H1 (cell line): ENCODE data around the gene LTBP4. TPM values are rescaled to one million over a fixed set of nuclear protein-coding genes. Genes with fewer than 3 reads are reported as not detected.
A peak's percentile ranks its signal among the peaks of the same experiment; 100 is the strongest.

ENCODE experiments used
- CTCF ChIA-PET: fragments of 300-600 bp; sonication (Branson Sonifier 250); formaldehyde crosslinking; loops from one replicate; lab custom pipeline; 2021; ENCODE audit not compliant: partially characterized antibody; lab: Charles Lee
- POLR2A ChIA-PET: fragments of 300-600 bp; sonication (Branson Sonifier 250); formaldehyde crosslinking; loops from one replicate; lab custom pipeline; 2021; ENCODE audit warnings: inconsistent platforms; ENCODE audit not compliant: partially characterized antibody; lab: Charles Lee
- DNase-seq, 2 experiments: peaks; one replicate each; pipeline versions ENCODE4 v3.0.0 to v3.0.0-alpha.2; 2010 to 2022; ENCODE audit warnings: low spot score in 2 of 2, low read depth in 1 of 2, mixed read lengths in 1 of 2
- FAIRE-seq: peaks from 2 replicates; lab custom pipeline; 2011; peaks lifted over from hg19 to GRCh38; lab: Jason Lieb, UNC
- H2AFZ ChIP-seq: 2 replicates; pipeline ENCODE4 v1.8.1; 2012; ENCODE audit warnings: low read length, inconsistent platforms
- H2AK5ac ChIP-seq: 2 replicates; pipeline ENCODE4 v1.6.1; 2013; ENCODE audit warnings: low read depth, low read length
- H2BK120ac ChIP-seq: replicated peaks from 2 replicates; pipeline ENCODE3; 2013; ENCODE audit warnings: low read depth, low read length, inconsistent platforms
- H2BK12ac ChIP-seq: 2 replicates; pipeline ENCODE4 v1.6.1; 2013; ENCODE audit warnings: low read depth, low read length
- H2BK15ac ChIP-seq: 2 replicates; pipeline ENCODE4 v1.6.1; 2013; ENCODE audit warnings: low read length
- H2BK20ac ChIP-seq: 2 replicates; pipeline ENCODE4 v1.6.1; 2013; ENCODE audit warnings: low read length
- H2BK5ac ChIP-seq: 2 replicates; pipeline ENCODE4 v1.6.1; 2013; ENCODE audit warnings: low read depth, low read length
- H3K14ac ChIP-seq: 2 replicates; pipeline ENCODE4 v1.6.1; 2013; ENCODE audit warnings: inconsistent platforms; ENCODE audit not compliant: insufficient read length
- H3K18ac ChIP-seq: 2 replicates; pipeline ENCODE4 v1.6.1; 2013; ENCODE audit warnings: low read length; ENCODE audit errors: extremely low read depth
- H3K23ac ChIP-seq: 2 replicates; pipeline ENCODE4 v1.6.1; 2013; ENCODE audit warnings: inconsistent platforms; ENCODE audit not compliant: insufficient read length
- H3K23me2 ChIP-seq: 2 replicates; pipeline ENCODE4 v1.6.1; 2013; ENCODE audit warnings: low read depth, low read length
- H3K27ac ChIP-seq: 2 replicates; pipeline ENCODE4 v1.6.1; 2011; ENCODE audit warnings: low read depth, low read length, inconsistent platforms
- H3K27me3 ChIP-seq, 4 experiments: replicated peaks in 1 of 4; 1 replicate in 1 of 4; 2 replicates in 3 of 4; pipeline versions ENCODE4 v1.6.1 to v1.8.1; 2011 to 2013; ENCODE audit warnings: low read length in 3 of 4, mild to moderate bottlenecking in 3 of 4, inconsistent platforms in 2 of 4, mixed read lengths in 2 of 4, moderate library complexity in 1 of 4; ENCODE audit not compliant: control insufficient read depth in 3 of 4, insufficient read depth in 3 of 4; ENCODE audit errors: extremely low read depth in 1 of 4
- H3K36me3 ChIP-seq, 4 experiments: 2 replicates each; pipeline versions ENCODE4 v1.6.1 to v1.8.1; 2011 to 2013; ENCODE audit warnings: mild to moderate bottlenecking in 4 of 4, low read length in 3 of 4, moderate library complexity in 2 of 4, control low read depth in 1 of 4, inconsistent platforms in 1 of 4; ENCODE audit not compliant: insufficient read depth in 4 of 4, control insufficient read depth in 2 of 4
- H3K4ac ChIP-seq: replicated peaks from 2 replicates; pipeline ENCODE3; 2013; ENCODE audit warnings: low read length, low read depth, mixed read lengths, inconsistent platforms; ENCODE audit not compliant: insufficient read length
- H3K4me1 ChIP-seq, 4 experiments: replicated peaks in 1 of 4; 1 replicate in 1 of 4; 2 replicates in 3 of 4; pipeline versions ENCODE4 v1.6.1 to v1.8.1; 2011 to 2013; ENCODE audit warnings: low read length in 3 of 4, inconsistent platforms in 2 of 4, mixed read lengths in 1 of 4; ENCODE audit not compliant: insufficient read depth in 4 of 4, control insufficient read depth in 3 of 4
- H3K4me2 ChIP-seq, 2 experiments: 2 replicates each; pipeline versions ENCODE4 v1.6.1 to v1.8.1; 2011 to 2013; ENCODE audit warnings: low read depth in 2 of 2, low read length in 2 of 2, control low read depth in 1 of 2, inconsistent platforms in 1 of 2, mild to moderate bottlenecking in 1 of 2; ENCODE audit not compliant: insufficient read depth in 1 of 2
- H3K4me3 ChIP-seq, 4 experiments: fragments of 200-600, 300-600 bp in 1 of 4; sonication (generic), shearing (Covaris generic), sonication (Bioruptor Twin) in 1 of 4; 2 replicates each; pipeline versions ENCODE4 v1.5.1 to v1.8.1; 2011 to 2016; ENCODE audit warnings: low read length in 4 of 4, low read depth in 3 of 4, control low read depth in 2 of 4, inconsistent platforms in 2 of 4, mild to moderate bottlenecking in 2 of 4, mixed read lengths in 1 of 4, moderate library complexity in 1 of 4; ENCODE audit not compliant: insufficient read depth in 2 of 4; ENCODE audit errors: extremely low read depth in 1 of 4
- H3K56ac ChIP-seq: replicated peaks from 2 replicates; pipeline ENCODE3; 2013; ENCODE audit warnings: low read depth, mild to moderate bottlenecking, mixed read lengths, low read length, inconsistent platforms; ENCODE audit not compliant: insufficient read length
- H3K79me1 ChIP-seq: 2 replicates; pipeline ENCODE4 v1.6.1; 2013; ENCODE audit warnings: low read depth, low read length, control low read depth
- H3K79me2 ChIP-seq, 2 experiments: 2 replicates each; pipeline versions ENCODE4 v1.6.1 to v1.8.1; 2012 to 2013; ENCODE audit warnings: low read length in 2 of 2, mild to moderate bottlenecking in 2 of 2, inconsistent platforms in 1 of 2; ENCODE audit not compliant: insufficient read depth in 2 of 2, control insufficient read depth in 1 of 2
- H3K9ac ChIP-seq, 4 experiments: replicated peaks in 1 of 4; 1 replicate in 1 of 4; 2 replicates in 3 of 4; pipeline versions ENCODE4 v1.6.1 to v1.8.1; 2011 to 2013; ENCODE audit warnings: low read depth in 3 of 4, low read length in 3 of 4, control low read depth in 2 of 4, mild to moderate bottlenecking in 2 of 4, moderate library complexity in 2 of 4, inconsistent platforms in 1 of 4; ENCODE audit errors: extremely low read depth in 1 of 4
- H3K9me3 ChIP-seq, 2 experiments: 2 replicates each; pipeline versions ENCODE4 v1.6.1 to v1.8.1; 2012 to 2013; ENCODE audit warnings: mild to moderate bottlenecking in 2 of 2, moderate library complexity in 2 of 2, control low read depth in 1 of 2, inconsistent platforms in 1 of 2, low read depth in 1 of 2, low read length in 1 of 2, mixed read lengths in 1 of 2; ENCODE audit not compliant: insufficient read depth in 2 of 2
- H4K20me1 ChIP-seq, 2 experiments: replicated peaks in 1 of 2; 2 replicates each; pipeline versions ENCODE3 to v1.8.1; 2011 to 2013; ENCODE audit warnings: inconsistent platforms in 2 of 2, low read length in 2 of 2, mild to moderate bottlenecking in 1 of 2; ENCODE audit not compliant: insufficient read depth in 2 of 2, control insufficient read depth in 1 of 2
- H4K5ac ChIP-seq: 2 replicates; pipeline ENCODE4 v1.6.1; 2013; ENCODE audit warnings: low read length, low read depth, mixed read lengths, inconsistent platforms; ENCODE audit not compliant: insufficient read length
- H4K8ac ChIP-seq: 2 replicates; pipeline ENCODE4 v1.8.0; 2013; ENCODE audit warnings: mild to moderate bottlenecking, moderate library complexity, low read length, inconsistent platforms; ENCODE audit not compliant: insufficient read depth; ENCODE audit errors: extremely low read depth
- H4K91ac ChIP-seq: replicated peaks from 2 replicates; pipeline ENCODE3; 2013; ENCODE audit warnings: low read length, mixed read lengths, inconsistent platforms; ENCODE audit not compliant: insufficient read length
- CBX5 ChIP-seq: fragments of 300-800, 300-1000 bp; sonication (generic); IDR thresholded peaks from 2 replicates; pipeline ENCODE4 v1.7.1; 2016; ENCODE audit warnings: antibody characterized with exemption, low read length, low read depth
- CHD2 ChIP-seq: IDR thresholded peaks from 2 replicates; pipeline ENCODE4 v1.6.1; 2012; ENCODE audit warnings: low read length, improper control_type of control experiment
- GABPA ChIP-seq: IDR thresholded peaks from 2 replicates; pipeline ENCODE4 v1.6.1; 2011; ENCODE audit warnings: mild to moderate bottlenecking, low read length, moderate library complexity, borderline replicate concordance; ENCODE audit not compliant: insufficient read depth
- GTF2F1 ChIP-seq: IDR thresholded peaks from 2 replicates; pipeline ENCODE4 v1.6.1; 2012; ENCODE audit warnings: low read depth, low read length, improper control_type of control experiment, borderline replicate concordance
- JUN ChIP-seq: IDR thresholded peaks from 2 replicates; pipeline ENCODE4 v1.6.1; 2011; ENCODE audit warnings: low read depth, mild to moderate bottlenecking, improper control_type of control experiment, low read length
- NRF1 ChIP-seq: IDR thresholded peaks from 2 replicates; pipeline ENCODE4 v1.6.1; 2011; ENCODE audit warnings: mild to moderate bottlenecking, low read depth, low read length, improper control_type of control experiment
- POLR2A ChIP-seq, 2 experiments: IDR thresholded peaks; 1 replicate in 1 of 2; 2 replicates in 1 of 2; pipeline ENCODE4 v1.6.1; 2011; ENCODE audit warnings: low read depth in 2 of 2, low read length in 2 of 2, mild to moderate bottlenecking in 2 of 2; ENCODE audit errors: control extremely low read depth in 1 of 2
- RXRA ChIP-seq: IDR thresholded peaks from 2 replicates; pipeline ENCODE4 v1.6.1; 2011; ENCODE audit warnings: low read depth, mild to moderate bottlenecking, low read length, moderate library complexity; ENCODE audit not compliant: insufficient read depth
- SIN3A ChIP-seq, 2 experiments: IDR thresholded peaks in 1 of 2; conservative IDR thresholded peaks in 1 of 2; 2 replicates each; pipeline ENCODE4 v1.6.1; 2011 to 2012; ENCODE audit warnings: low read length in 2 of 2, improper control_type of control experiment in 1 of 2, low read depth in 1 of 2, mild to moderate bottlenecking in 1 of 2
- SP1 ChIP-seq: IDR thresholded peaks from 2 replicates; pipeline ENCODE4 v1.6.1; 2011; ENCODE audit warnings: low read depth, low read length
- SUZ12 ChIP-seq: fragments of 200-600 bp; sonication (generic); IDR thresholded peaks from 2 replicates; pipeline ENCODE4 v1.6.1; 2012; ENCODE audit warnings: mild to moderate bottlenecking, inconsistent platforms, low read length, moderate library complexity, mixed read lengths
- TBP ChIP-seq: IDR thresholded peaks from 2 replicates; pipeline ENCODE4 v1.6.1; 2011; ENCODE audit warnings: low read depth, low read length, improper control_type of control experiment
- WGBS, 2 experiments: shearing (Covaris generic) in 1 of 2; methylation state at CpG; one replicate each; pipeline versions ENCODE4 v1.1.6 to v1.1.7; 2013 to 2015; ENCODE audit warnings: low lambda C conversion rate in 2 of 2, mixed read lengths in 2 of 2, inconsistent platforms in 1 of 2, low coverage in 1 of 2, missing lambda C conversion rate in 1 of 2; ENCODE audit not compliant: insufficient replicate concordance in 2 of 2, insufficient coverage in 1 of 2, insufficient read length in 1 of 2; ENCODE audit errors: extremely low coverage in 1 of 2, missing lambda C conversion rate in 1 of 2; 5-methylcytosine and 5-hydroxymethylcytosine counted together
- polyA plus RNA-seq, 7 experiments: library from polyadenylated mRNA; depleted of rRNA in 3 of 7; stranded (reverse) in 5 of 7; unstranded in 2 of 7; fragments of >200 nt in 5 of 7; fragments of 200-250 nt in 2 of 7; gene quantifications; 1 replicate in 5 of 7; 2 replicates in 1 of 7; 4 replicates in 1 of 7; pipeline versions ENCODE4 v1.2.1 to v1.2.3, GENCODE V29; 2011 to 2013; ENCODE audit warnings: missing spikeins in 2 of 7, mixed read lengths in 2 of 7
- total RNA-seq: library from RNA; stranded (reverse); fragmentation: NEBNext Ultra II Directional; extraction: Animal tissue kit (Norgen Biotek cat#: 25700); gene quantifications from 2 replicates; pipeline ENCODE4 v1.2.1, GENCODE V29; 2021

LTBP4 gene
- total and polyA plus RNA-seq, 2 of the 8 experiments (the other 6 are each of a cell fraction or from before 2014, with no cell fraction given): 54.5 to 77.1 TPM

GRCh38 chr19:40614622-40615411, 13.6 kb downstream of the LTBP4 start:
- Histone ChIP-seq H4K91ac (no peak overlapping the region), H3K9me3 (no peaks in the 10 kb centered on the region), H2BK15ac (no peak overlapping the region), H3K79me2 (no peaks in the 10 kb centered on the region), H3K4me2 (peak overlapping the region; percentile 91 to 96), H3K9ac (peak overlapping the region in 3 of 4 experiments; percentile 24 to 34 (median 29); a peak in 4 of 7 replicates), H3K4ac (no peak overlapping the region), H2BK20ac (no peak overlapping the region), H4K8ac (no peak overlapping the region), H2AK5ac (no peak overlapping the region), H2AFZ (no peak overlapping the region), H3K36me3 (peaks cover 0 to 11% (median 7%) of the 10 kb centered on the region in 4 experiments; a peak in 7 of 8 replicates), H3K4me3 (peak overlapping the region; percentile 71 to 94 (median 86)), H4K20me1 (peaks cover 5 to 6% of the 10 kb centered on the region in 2 experiments), H2BK12ac (0 out of 2 replicates have a peak overlapping the region, but pooled peaks have one; percentile 27), H4K5ac (no peak overlapping the region), H3K14ac (no peak overlapping the region), H3K23ac (no peak overlapping the region), H3K18ac (peak overlapping the region; percentile 71; the same call in 1 of the 2 replicates), H3K27ac (0 out of 2 replicates have a peak overlapping the region, but pooled peaks have one; percentile 35), H2BK5ac (peak overlapping the region; percentile 75; the same call in 1 of the 2 replicates), H3K56ac (no peak overlapping the region), H3K27me3 (peaks cover 2 to 26% (median 25%) of the 10 kb centered on the region in 4 experiments), H3K4me1 (peaks cover 3 to 13% (median 7%) of the 10 kb centered on the region in 4 experiments; a peak in 6 of 7 replicates), H3K23me2 (peaks cover 15% of the 10 kb centered on the region), H3K79me1 (no peaks in the 10 kb centered on the region), H2BK120ac (no peak overlapping the region)
- FAIRE-seq (peak; percentile 55), DNase-seq (peak in 1 of 2 experiments; percentile 93)
- CTCF ChIA-PET: interaction anchor here (0.7 to 2.7 kb wide), 5 partner anchors 10 to 310 kb away, joined by 3 to 18 read pairs (median 4); no protein-coding TSS in a partner anchor
- WGBS, 2 experiments: 8% methylated on average over 17 of the region's 27 CpGs; no CpG with 5 or more reads in 1 of the 2 experiments
- POLR2A ChIA-PET: interaction anchor here (0.6 to 4.0 kb wide), 7 partner anchors 9 to 117 kb away, joined by 3 to 30 read pairs (median 4); no protein-coding TSS in a partner anchor
- TF ChIP-seq POLR2A (IDR thresholded peaks at IDR 0.05; ENCODE audit: control extremely low read depth in 1 of 2, low read depth in 2 of 2, low read length in 2 of 2) (no peak), TBP (peak; percentile 50; the same call in 1 of the 2 replicates), SP1 (peak; percentile 96), JUN (no peak), GABPA (no peak), NRF1 (no peak), GTF2F1 (no peak), CBX5 (no peak), SUZ12 (no peak), CHD2 (no peak), SIN3A (conservative IDR thresholded peaks at IDR 0.05 in 1 of 2, IDR thresholded peaks at IDR 0.05 in 1 of 2; ENCODE audit: low read depth in 1 of 2, low read length in 2 of 2) (peak; percentile 26 to 54; a peak in 1 of 4 replicates), RXRA (no peak)
